Measurements from ENCODE around the gene LRMDA.

GRCh38 chr10:76397181-76398042 is 966.0 kb downstream of the LRMDA start:
- no peak for TF ChIP-seq CTCF (conservative IDR thresholded peaks at IDR 0.05; ENCODE audit: low read depth, low read length)
- no peak for TF ChIP-seq EZH2 (IDR thresholded peaks at IDR 0.05; ENCODE audit: borderline replicate concordance, low read depth, low read length, poor library complexity, severe bottlenecking)
